Measurements from ENCODE around the gene PBX3.

The PBX3 gene

GRCh38 chr9:125989090-125989501 lies 241.9 kb downstream of the PBX3 start:
- Histone ChIP-seq H3K27me3 (ENCODE audit: low read depth) (no peaks in the 10 kb centered on the region), H3K36me3 (replicated peaks) (no peaks in the 10 kb centered on the region), H3K4me1 (no peaks in the 10 kb centered on the region), H3K4me3 (no peak overlapping the region), H3K9me3 (no peaks in the 10 kb centered on the region)
- DNase-seq (ENCODE audit: low spot score in 2 of 2): no peak
- in situ Hi-C loops (cut with MboI; ENCODE audit: low sequenced_read_pairs): no loop called here

GRCh38 chr9:125989524-125990180 lies 242.5 kb downstream of the PBX3 start:
- Histone ChIP-seq H3K4me3 (no peak overlapping the region), H3K9me3 (no peaks in the 10 kb centered on the region), H3K4me1 (no peaks in the 10 kb centered on the region), H3K27me3 (ENCODE audit: low read depth) (no peaks in the 10 kb centered on the region), H3K36me3 (replicated peaks) (no peaks in the 10 kb centered on the region)
- in situ Hi-C loops (cut with MboI; ENCODE audit: low sequenced_read_pairs): no loop called here
- no peak for DNase-seq (ENCODE audit: low spot score in 2 of 2)

- no peaks in the 10 kb centered on the region for H3K9me3 ChIP-seq
- no peak for DNase-seq (ENCODE audit: low spot score in 2 of 2)
- no peaks in the 10 kb centered on the region for H3K27me3 ChIP-seq (ENCODE audit: low read depth)
- no peak overlapping the region for H3K4me3 ChIP-seq
- in situ Hi-C loops (cut with MboI; ENCODE audit: low sequenced_read_pairs): no loop called here
- H3K36me3 ChIP-seq (replicated peaks): no peaks in the 10 kb centered on the region
- H3K4me1 ChIP-seq: no peaks in the 10 kb centered on the region
These were observed 243.1 kb downstream of the PBX3 start for GRCh38 chr9:125990186-125990792.

GRCh38 chr9:125990793-125991220 lies 243.6 kb downstream of the PBX3 start:
- Histone ChIP-seq H3K4me3 (no peak overlapping the region), H3K9me3 (no peaks in the 10 kb centered on the region), H3K4me1 (no peaks in the 10 kb centered on the region), H3K27me3 (ENCODE audit: low read depth) (no peaks in the 10 kb centered on the region), H3K36me3 (replicated peaks) (no peaks in the 10 kb centered on the region)
- DNase-seq (ENCODE audit: low spot score in 2 of 2): no peak
- in situ Hi-C loops (cut with MboI; ENCODE audit: low sequenced_read_pairs): no loop called here

- H3K27me3 ChIP-seq (ENCODE audit: low read depth): no peaks in the 10 kb centered on the region
- in situ Hi-C loops (cut with MboI; ENCODE audit: low sequenced_read_pairs): no loop called here
- no peaks in the 10 kb centered on the region for H3K4me1 ChIP-seq
- no peak for DNase-seq (ENCODE audit: low spot score in 2 of 2)
- H3K36me3 ChIP-seq (replicated peaks): no peaks in the 10 kb centered on the region
- no peaks in the 10 kb centered on the region for H3K9me3 ChIP-seq
- no peak overlapping the region for H3K4me3 ChIP-seq
These were observed 244.8 kb downstream of the PBX3 start for GRCh38 chr9:125991886-125992529.

- H3K9me3 ChIP-seq: no peaks in the 10 kb centered on the region
- H3K4me1 ChIP-seq: no peaks in the 10 kb centered on the region
- in situ Hi-C loops (cut with MboI; ENCODE audit: low sequenced_read_pairs): no loop called here
- H3K36me3 ChIP-seq (replicated peaks): no peaks in the 10 kb centered on the region
- DNase-seq (ENCODE audit: low spot score in 2 of 2): no peak
- H3K4me3 ChIP-seq: no peak overlapping the region
- no peaks in the 10 kb centered on the region for H3K27me3 ChIP-seq (ENCODE audit: low read depth)
These were observed 245.4 kb downstream of the PBX3 start for GRCh38 chr9:125992557-125992956.

- in situ Hi-C loops (cut with MboI; ENCODE audit: low sequenced_read_pairs): no loop called here
- DNase-seq (ENCODE audit: low spot score in 2 of 2): no peak
- no peak overlapping the region for H3K4me3 ChIP-seq
- H3K27me3 ChIP-seq (ENCODE audit: low read depth): no peaks in the 10 kb centered on the region
- H3K9me3 ChIP-seq: no peaks in the 10 kb centered on the region
- H3K36me3 ChIP-seq (replicated peaks): no peaks in the 10 kb centered on the region
- H3K4me1 ChIP-seq: no peaks in the 10 kb centered on the region
These were observed 246.3 kb downstream of the PBX3 start for GRCh38 chr9:125993466-125993865.

- no peak for DNase-seq (ENCODE audit: low spot score in 2 of 2)
- Histone ChIP-seq H3K36me3 (replicated peaks) (no peaks in the 10 kb centered on the region), H3K27me3 (ENCODE audit: low read depth) (no peaks in the 10 kb centered on the region), H3K9me3 (no peaks in the 10 kb centered on the region), H3K4me1 (no peaks in the 10 kb centered on the region), H3K4me3 (no peak overlapping the region)
- in situ Hi-C loops (cut with MboI; ENCODE audit: low sequenced_read_pairs): no loop called here
These were observed 247.1 kb downstream of the PBX3 start for GRCh38 chr9:125994066-125994943.

- DNase-seq (ENCODE audit: low spot score in 2 of 2): no peak
- H3K4me3 ChIP-seq: no peak overlapping the region
- in situ Hi-C loops (cut with MboI; ENCODE audit: low sequenced_read_pairs): no loop called here
- no peaks in the 10 kb centered on the region for H3K4me1 ChIP-seq
- no peaks in the 10 kb centered on the region for H3K9me3 ChIP-seq
- H3K27me3 ChIP-seq (ENCODE audit: low read depth): no peaks in the 10 kb centered on the region
- H3K36me3 ChIP-seq (replicated peaks): no peaks in the 10 kb centered on the region
These were observed 247.8 kb downstream of the PBX3 start for GRCh38 chr9:125995006-125995405.

GRCh38 chr9:125995706-125996105 lies 248.5 kb downstream of the PBX3 start:
- DNase-seq (ENCODE audit: low spot score in 2 of 2): no peak
- H3K36me3 ChIP-seq (replicated peaks): no peaks in the 10 kb centered on the region
- in situ Hi-C loops (cut with MboI; ENCODE audit: low sequenced_read_pairs): no loop called here
- no peaks in the 10 kb centered on the region for H3K4me1 ChIP-seq
- H3K27me3 ChIP-seq (ENCODE audit: low read depth): no peaks in the 10 kb centered on the region
- H3K9me3 ChIP-seq: no peaks in the 10 kb centered on the region
- no peak overlapping the region for H3K4me3 ChIP-seq

- Histone ChIP-seq H3K36me3 (replicated peaks) (no peaks in the 10 kb centered on the region), H3K9me3 (no peaks in the 10 kb centered on the region), H3K27me3 (ENCODE audit: low read depth) (no peaks in the 10 kb centered on the region), H3K4me3 (no peak overlapping the region), H3K4me1 (no peaks in the 10 kb centered on the region)
- in situ Hi-C loops (cut with MboI; ENCODE audit: low sequenced_read_pairs): no loop called here
- DNase-seq (ENCODE audit: low spot score in 2 of 2): no peak
These were observed 249.6 kb downstream of the PBX3 start for GRCh38 chr9:125996791-125997190.

- H3K4me1 ChIP-seq: no peaks in the 10 kb centered on the region
- H3K9me3 ChIP-seq: no peaks in the 10 kb centered on the region
- DNase-seq (ENCODE audit: low spot score in 2 of 2): no peak
- no peaks in the 10 kb centered on the region for H3K36me3 ChIP-seq (replicated peaks)
- H3K27me3 ChIP-seq (ENCODE audit: low read depth): no peaks in the 10 kb centered on the region
- H3K4me3 ChIP-seq: no peak overlapping the region
- in situ Hi-C loops (cut with MboI; ENCODE audit: low sequenced_read_pairs): no loop called here
These were observed 250.1 kb downstream of the PBX3 start for GRCh38 chr9:125997196-125997823.

GRCh38 chr9:125998837-125999503 lies 251.8 kb downstream of the PBX3 start:
- in situ Hi-C loops (cut with MboI; ENCODE audit: low sequenced_read_pairs): no loop called here

More at GRCh38 chr9:125998837-125999503, 251.8 kb downstream of the PBX3 start:
- no peaks in the 10 kb centered on the region for H3K9me3 ChIP-seq
- H3K4me3 ChIP-seq: no peak overlapping the region
- DNase-seq (ENCODE audit: low spot score in 2 of 2): no peak
- H3K36me3 ChIP-seq (replicated peaks): no peaks in the 10 kb centered on the region
- no peaks in the 10 kb centered on the region for H3K4me1 ChIP-seq
- H3K27me3 ChIP-seq (ENCODE audit: low read depth): no peaks in the 10 kb centered on the region

Data from HAP-1 (cell line).